Esophagus (tissue), 2 donors: ENCODE measurements around the gene CCDC88A. TPM values are rescaled to one million over a fixed set of nuclear protein-coding genes. Genes with fewer than 3 reads are reported as not detected.
"Not testable (repeated sequence)": the region's sequence is repeated elsewhere in the genome, so short reads cannot be mapped to it uniquely, and the experiment has no call there.

Source experiments
- H3K27ac ChIP-seq, 2 donors: one replicate each; pipeline ENCODE4 v1.5.1; 2013; ENCODE audit warnings: low read depth in 2 of 2, mild to moderate bottlenecking in 2 of 2, inconsistent platforms in 1 of 2, low read length in 1 of 2, moderate library complexity in 1 of 2
- H3K27me3 ChIP-seq, 2 donors: one replicate each; pipeline ENCODE4 v1.6.1; 2013; ENCODE audit warnings: low read length in 2 of 2, control low read depth in 1 of 2, mild to moderate bottlenecking in 1 of 2; ENCODE audit not compliant: insufficient read depth in 2 of 2, control insufficient read depth in 1 of 2
- H3K36me3 ChIP-seq, 2 donors: one replicate each; pipeline ENCODE4 v1.6.1; 2013; ENCODE audit warnings: low read length in 1 of 2; ENCODE audit not compliant: control insufficient read depth in 2 of 2, insufficient read depth in 2 of 2
- H3K4me1 ChIP-seq, 2 donors: one replicate each; pipeline ENCODE4 v1.6.1; 2013; ENCODE audit warnings: low read length in 1 of 2; ENCODE audit not compliant: control insufficient read depth in 2 of 2, insufficient read depth in 2 of 2
- H3K4me3 ChIP-seq, 2 donors: one replicate each; pipeline ENCODE4 v1.5.1; 2013; ENCODE audit warnings: low read length in 2 of 2, mild to moderate bottlenecking in 2 of 2, low read depth in 1 of 2, moderate library complexity in 1 of 2
- H3K9me3 ChIP-seq, 2 donors: one replicate each; pipeline ENCODE4 v1.6.1; 2013; ENCODE audit warnings: mild to moderate bottlenecking in 2 of 2, low read depth in 1 of 2, low read length in 1 of 2, moderate library complexity in 1 of 2; ENCODE audit not compliant: control insufficient read depth in 2 of 2, insufficient read depth in 1 of 2
- WGBS, 2 donors: extraction: QIAGEN DNeasy Blood & Tissue Kit; methylation state at CpG; one replicate each; pipeline ENCODE4 v1.1.7; 2013; 5-methylcytosine and 5-hydroxymethylcytosine counted together
- polyA plus RNA-seq, 2 donors: library from polyadenylated mRNA; stranded (reverse); fragments of 200-250 nt; gene quantifications; one replicate each; pipeline ENCODE4 v1.2.3, GENCODE V29; 2013
- donor health status: healthy with polysubstance abuse.
- donor health status: Bipolar disorder and iron deficiency.

The CCDC88A gene
- polyA plus RNA-seq, 2 donors, result 3.3 to 7.0 TPM

GRCh38 chr2:55363636-55364035, 56.0 kb downstream of the CCDC88A start:
- H3K27me3 ChIP-seq, result no peaks in the 10 kb centered on the region
- WGBS, 2 donors, result 88 to 90% methylated on average over 3 of the region's 3 CpGs
- H3K36me3 ChIP-seq, result no peaks in the 10 kb centered on the region
- H3K27ac ChIP-seq, result no peak overlapping the region
- no peaks in the 10 kb centered on the region for H3K4me1 ChIP-seq
- H3K4me3 ChIP-seq, result no peak overlapping the region
- H3K9me3 ChIP-seq, result no peaks in the 10 kb centered on the region

- Histone ChIP-seq H3K27me3 (no peaks in the 10 kb centered on the region), H3K36me3 (no peaks in the 10 kb centered on the region), H3K4me3 (no peak overlapping the region), H3K27ac (no peak overlapping the region), H3K9me3 (no peaks in the 10 kb centered on the region), H3K4me1 (no peaks in the 10 kb centered on the region)
- 67 to 70% methylated on average over 5 of the region's 5 CpGs for WGBS, 2 donors
Measured at GRCh38 chr2:55361465-55362189, 58.0 kb downstream of the CCDC88A start.

GRCh38 chr2:55358451-55358850, 61.2 kb downstream of the CCDC88A start:
- Histone ChIP-seq H3K9me3 (no peaks in the 10 kb centered on the region), H3K4me1 (no peaks in the 10 kb centered on the region), H3K27ac (no peak overlapping the region), H3K4me3 (no peak overlapping the region), H3K27me3 (no peaks in the 10 kb centered on the region), H3K36me3 (no peaks in the 10 kb centered on the region)
- 49 to 52% methylated on average over 1 of the region's 1 CpG for WGBS, 2 donors

GRCh38 chr2:55357927-55358326, 61.7 kb downstream of the CCDC88A start:
- Histone ChIP-seq H3K27me3 (no peaks in the 10 kb centered on the region), H3K9me3 (no peaks in the 10 kb centered on the region), H3K27ac (no peak overlapping the region), H3K36me3 (no peaks in the 10 kb centered on the region), H3K4me3 (no peak overlapping the region), H3K4me1 (no peaks in the 10 kb centered on the region)
- WGBS, 2 donors, result 65 to 69% methylated on average over 2 of the region's 2 CpGs

- Histone ChIP-seq H3K36me3 (no peaks in the 10 kb centered on the region), H3K4me1 (no peaks in the 10 kb centered on the region), H3K27me3 (no peaks in the 10 kb centered on the region)
Measured at GRCh38 chr2:55357164-55357563, 62.5 kb downstream of the CCDC88A start.

GRCh38 chr2:55356136-55356535, 63.5 kb downstream of the CCDC88A start:
- H3K4me3 ChIP-seq, H3K4me1 ChIP-seq, H3K27ac ChIP-seq, H3K36me3 ChIP-seq, H3K9me3 ChIP-seq, H3K27me3 ChIP-seq: not testable (repeated sequence)
- 94 to 100% methylated on average over 2 of the region's 2 CpGs for WGBS, 2 donors

More at GRCh38 chr2:55357164-55357563, 62.5 kb downstream of the CCDC88A start:
- H3K9me3 ChIP-seq, result no peaks in the 10 kb centered on the region
- H3K4me3 ChIP-seq, result no peak overlapping the region
- H3K27ac ChIP-seq, result no peak overlapping the region

- no peak overlapping the region for H3K4me3 ChIP-seq
- H3K4me1 ChIP-seq, result no peaks in the 10 kb centered on the region
- H3K9me3 ChIP-seq, result no peaks in the 10 kb centered on the region
- H3K36me3 ChIP-seq, result no peaks in the 10 kb centered on the region
- no peak overlapping the region for H3K27ac ChIP-seq
- no peaks in the 10 kb centered on the region for H3K27me3 ChIP-seq
- 96 to 98% methylated on average over 4 of the region's 4 CpGs for WGBS, 2 donors
Measured at GRCh38 chr2:55355451-55355850, 64.2 kb downstream of the CCDC88A start.

GRCh38 chr2:55351672-55352071, 68.0 kb downstream of the CCDC88A start:
- Histone ChIP-seq H3K9me3 (no peaks in the 10 kb centered on the region), H3K4me1 (no peaks in the 10 kb centered on the region), H3K4me3 (no peak overlapping the region), H3K36me3 (no peaks in the 10 kb centered on the region), H3K27ac (no peak overlapping the region), H3K27me3 (no peaks in the 10 kb centered on the region)
- WGBS, 2 donors, result 97% methylated on average over 3 of the region's 3 CpGs

GRCh38 chr2:55345064-55345463, 74.6 kb downstream of the CCDC88A start:
- Histone ChIP-seq H3K27ac (no peak overlapping the region), H3K4me3 (no peak overlapping the region), H3K36me3 (no peaks in the 10 kb centered on the region), H3K9me3 (no peaks in the 10 kb centered on the region), H3K4me1 (no peaks in the 10 kb centered on the region), H3K27me3 (no peaks in the 10 kb centered on the region)
- 96 to 97% methylated on average over 4 of the region's 4 CpGs for WGBS, 2 donors

- Histone ChIP-seq H3K4me1 (no peaks in the 10 kb centered on the region), H3K36me3 (no peaks in the 10 kb centered on the region)
Measured at GRCh38 chr2:55338268-55338667, 81.4 kb downstream of the CCDC88A start.

More at GRCh38 chr2:55338268-55338667, 81.4 kb downstream of the CCDC88A start:
- H3K9me3 ChIP-seq, result no peaks in the 10 kb centered on the region
- no peaks in the 10 kb centered on the region for H3K27me3 ChIP-seq
- H3K27ac ChIP-seq, result no peak overlapping the region
- no peak overlapping the region for H3K4me3 ChIP-seq
